Activated CD8-positive, alpha-beta memory T cell treated with anti-CD3 and anti-CD28 coated beads, Interleukin-2, amount 10 ng/mL, durations not matched to agents 7 days and 5 days (primary cell): ENCODE data around the gene DR1. TPM values are rescaled to one million over a fixed set of nuclear protein-coding genes. Genes with fewer than 3 reads are reported as not detected.
"Not testable (repeated sequence)": the region's sequence is repeated elsewhere in the genome, so short reads cannot be mapped to it uniquely, and the experiment has no call there.

Experiments used
- ATAC-seq: fragments of 150-1000 bp; cut with Tn5 transposase; one replicate; pipeline ENCODE4 v1.10.0; 2021; ENCODE audit warnings: moderate library complexity
- CTCF ChIA-PET: fragments of 350-600 bp; sonication (Branson Sonifier 250); formaldehyde crosslinking; loops from one replicate; lab custom pipeline; 2021; ENCODE audit warnings: antibody characterized with exemption; lab: Charles Lee
- DNase-seq: peaks from one replicate; pipeline ENCODE4 v3.0.0-alpha.2; 2020
- H3K27ac Mint-ChIP-seq: one replicate; pipeline ENCODE4 v1.8.0; 2021; ENCODE audit warnings: mild to moderate bottlenecking, mixed read lengths
- H3K27me3 Mint-ChIP-seq: one replicate; pipeline ENCODE4 v1.8.0; 2021; ENCODE audit warnings: mixed read lengths
- H3K36me3 Mint-ChIP-seq: one replicate; pipeline ENCODE4 v1.8.0; 2021; ENCODE audit warnings: mild to moderate bottlenecking, mixed read lengths
- H3K4me1 Mint-ChIP-seq: one replicate; pipeline ENCODE4 v1.8.0; 2021; ENCODE audit warnings: mixed read lengths
- H3K4me3 Mint-ChIP-seq: one replicate; pipeline ENCODE4 v1.8.0; 2021; ENCODE audit warnings: mild to moderate bottlenecking, moderate library complexity, mixed read lengths
- H3K9me3 Mint-ChIP-seq: one replicate; pipeline ENCODE4 v1.8.0; 2022; ENCODE audit warnings: low read depth, mixed read lengths
- total RNA-seq, 2 experiments: library from RNA; stranded (reverse); gene quantifications; one replicate each; pipeline ENCODE4 v1.2.3, GENCODE V29; 2021

Gene DR1
- total RNA-seq, 2 experiments from 2014 or later, result 87.5 to 106 TPM

GRCh38 chr1:93346421-93346993 lies 800 bp downstream of the DR1 start:
- peak; percentile 63 for DNase-seq
- Mint-ChIP-seq H3K36me3 (peaks cover 32% of the 10 kb centered on the region), H3K27me3 (no peaks in the 10 kb centered on the region), H3K4me3 (peak overlapping the region; percentile 89), H3K4me1 (peaks cover 26% of the 10 kb centered on the region), H3K27ac (peak overlapping the region; percentile 98), H3K9me3 (no peaks in the 10 kb centered on the region)
- CTCF ChIA-PET, result interaction anchor here (0.6 to 3.2 kb wide), 6 partner anchors 18 to 499 kb away, joined by 3 to 21 read pairs (median 4); no protein-coding TSS in a partner anchor
- peak; percentile 51 for ATAC-seq

DNA sequence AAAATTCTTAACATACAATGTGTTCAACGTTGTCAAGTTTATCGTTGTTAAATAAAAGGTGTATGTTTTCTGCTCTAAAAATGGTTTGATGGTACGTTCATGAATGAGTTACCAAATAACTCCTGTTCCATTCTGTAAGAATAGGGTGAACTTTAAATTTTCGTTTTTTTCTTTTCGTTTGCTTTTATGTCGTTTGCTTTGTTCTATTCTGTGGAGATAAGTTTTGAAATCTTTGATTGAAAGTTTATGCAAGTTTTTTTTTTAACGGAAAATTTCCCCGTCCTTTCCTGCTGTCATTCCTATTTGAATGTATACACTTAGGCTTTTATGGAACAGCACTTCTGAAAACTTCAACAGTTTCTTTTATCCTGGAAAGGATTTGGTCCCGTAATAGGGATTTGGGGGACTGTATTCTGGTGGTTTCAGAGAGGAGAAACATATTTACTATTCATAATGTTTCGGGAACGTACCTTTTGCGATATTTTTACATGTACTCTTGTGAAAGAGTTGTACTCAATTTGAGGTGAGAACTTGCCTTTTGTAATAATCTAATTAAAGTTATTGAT lies 1.7 kb downstream of the DR1 start:
- DNase-seq (no peak), ATAC-seq (no peak)
- Mint-ChIP-seq H3K4me1 (peaks cover 32% of the 10 kb centered on the region), H3K27ac (peak overlapping the region; percentile 98), H3K36me3 (peaks cover 35% of the 10 kb centered on the region), H3K9me3 (no peaks in the 10 kb centered on the region), H3K4me3 (peak overlapping the region; percentile 89), H3K27me3 (no peaks in the 10 kb centered on the region)
- CTCF ChIA-PET, result interaction anchor here (2.0 to 3.2 kb wide), 2 partner anchors 43 kb away, joined by 7 to 21 read pairs; no protein-coding TSS in a partner anchor

GRCh38 chr1:93348104-93348728 lies 2.5 kb downstream of the DR1 start:
- CTCF ChIA-PET, result interaction anchor here (2.0 kb wide), 1 partner anchor 44 kb away, joined by 7 read pairs; no protein-coding TSS in a partner anchor
- H3K4me3 Mint-ChIP-seq, result peak overlapping the region; percentile 89
- peak overlapping the region; percentile 55 for H3K27ac Mint-ChIP-seq
- DNase-seq (no peak), ATAC-seq (no peak)
- no peaks in the 10 kb centered on the region for H3K9me3 Mint-ChIP-seq
- H3K36me3 Mint-ChIP-seq, result peaks cover 39% of the 10 kb centered on the region
- peaks cover 40% of the 10 kb centered on the region for H3K4me1 Mint-ChIP-seq
- no peaks in the 10 kb centered on the region for H3K27me3 Mint-ChIP-seq

DNA sequence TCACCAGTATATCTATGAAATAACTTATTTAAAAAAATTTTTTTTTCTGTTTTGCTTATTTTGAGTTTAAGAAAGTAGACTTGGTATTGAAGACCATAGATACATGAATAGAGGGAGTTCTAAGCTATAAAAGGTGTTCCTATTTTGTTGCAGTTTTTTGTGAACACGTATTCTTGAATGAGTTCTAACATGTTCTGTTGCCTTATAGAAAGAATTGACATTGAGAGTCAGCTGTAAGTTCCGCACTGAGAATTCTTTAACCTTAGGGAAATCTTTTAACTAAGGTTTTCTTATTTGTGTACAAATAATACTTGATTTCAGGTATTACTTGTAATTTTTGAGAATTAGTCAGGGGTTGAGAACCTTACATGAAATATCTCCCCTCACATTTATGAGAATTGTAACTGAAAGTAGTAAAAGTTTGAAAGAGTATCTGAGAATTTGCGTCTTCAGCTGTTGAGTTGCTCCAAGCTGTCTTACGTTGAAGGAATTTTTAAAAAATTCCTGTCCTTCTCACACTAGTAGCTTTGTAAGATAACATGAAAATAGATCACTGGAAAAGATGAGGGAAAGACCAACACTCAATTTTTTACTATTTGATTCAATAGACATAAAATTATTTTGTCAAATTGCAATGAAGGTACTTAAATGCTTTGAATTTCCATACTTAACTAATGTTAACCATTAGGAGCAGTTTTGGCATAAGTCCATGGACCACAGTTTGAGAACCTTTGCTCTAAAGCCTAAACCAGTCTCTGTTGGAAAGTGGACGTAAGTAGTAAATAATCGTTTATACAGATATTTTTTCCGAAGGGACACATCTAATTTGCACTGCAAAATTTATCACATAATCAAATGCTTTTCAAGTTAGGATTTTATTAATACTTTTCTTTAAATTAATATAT lies 3.8 kb downstream of the DR1 start:
- DNase-seq (no peak), ATAC-seq (no peak)
- Mint-ChIP-seq H3K27me3 (no peaks in the 10 kb centered on the region), H3K36me3 (peaks cover 44% of the 10 kb centered on the region), H3K9me3 (no peaks in the 10 kb centered on the region), H3K4me3 (peak overlapping the region; percentile 89), H3K27ac (peak overlapping the region; percentile 30), H3K4me1 (peaks cover 46% of the 10 kb centered on the region)
- CTCF ChIA-PET, result interaction anchor here (2.0 kb wide), 1 partner anchor 45 kb away, joined by 7 read pairs; no protein-coding TSS in a partner anchor

DNA sequence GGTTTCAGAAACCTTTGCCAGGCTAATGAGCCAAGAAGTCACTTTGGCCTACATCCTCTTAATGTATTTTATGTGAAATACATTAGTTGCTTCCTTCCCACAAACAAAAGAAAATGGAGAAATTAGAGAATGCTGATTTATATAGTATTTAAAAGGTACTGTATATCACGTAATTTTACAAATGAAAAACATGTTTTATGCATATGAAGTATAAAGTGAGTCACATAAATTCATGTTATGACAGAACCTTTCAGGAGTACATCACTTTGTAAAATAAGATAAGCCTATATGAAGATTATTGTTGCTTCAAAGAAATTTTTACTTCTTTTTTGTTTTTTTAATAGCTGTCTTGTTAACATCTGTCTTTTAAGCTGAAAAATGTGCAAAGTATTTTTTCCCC lies 4.6 kb downstream of the DR1 start:
- ATAC-seq (no peak), DNase-seq (no peak)
- H3K4me1 Mint-ChIP-seq, result peaks cover 47% of the 10 kb centered on the region
- CTCF ChIA-PET, result interaction anchor here (2.1 kb wide), 1 partner anchor 46 kb away, joined by 6 read pairs; no protein-coding TSS in a partner anchor
- H3K36me3 Mint-ChIP-seq, result peaks cover 47% of the 10 kb centered on the region
- H3K27ac Mint-ChIP-seq, result peak overlapping the region; percentile 47
- no peaks in the 10 kb centered on the region for H3K9me3 Mint-ChIP-seq
- H3K27me3 Mint-ChIP-seq, result no peaks in the 10 kb centered on the region
- H3K4me3 Mint-ChIP-seq, result peak overlapping the region; percentile 89

GRCh38 chr1:93350875-93351274 lies 5.2 kb downstream of the DR1 start:
- peaks cover 53% of the 10 kb centered on the region for H3K36me3 Mint-ChIP-seq
- DNase-seq, result no peak
- ATAC-seq, result no peak
- peaks cover 50% of the 10 kb centered on the region for H3K4me1 Mint-ChIP-seq
- no peak overlapping the region for H3K27ac Mint-ChIP-seq
- H3K4me3 Mint-ChIP-seq, result peak overlapping the region; percentile 89
- CTCF ChIA-PET, result interaction anchor here (0.6 to 2.1 kb wide), 2 partner anchors 46 to 74 kb away, joined by 3 to 6 read pairs; no protein-coding TSS in a partner anchor
- H3K9me3 Mint-ChIP-seq, result no peaks in the 10 kb centered on the region
- no peaks in the 10 kb centered on the region for H3K27me3 Mint-ChIP-seq

GRCh38 chr1:93351346-93351745 lies 5.6 kb downstream of the DR1 start:
- H3K36me3 Mint-ChIP-seq, result peaks cover 57% of the 10 kb centered on the region
- not testable (repeated sequence) for ATAC-seq, H3K4me3 Mint-ChIP-seq, H3K27me3 Mint-ChIP-seq, H3K27ac Mint-ChIP-seq, DNase-seq, H3K9me3 Mint-ChIP-seq
- CTCF ChIA-PET, result interaction anchor here (0.6 to 2.1 kb wide), 2 partner anchors 47 to 73 kb away, joined by 3 to 6 read pairs; no protein-coding TSS in a partner anchor
- peaks cover 51% of the 10 kb centered on the region for H3K4me1 Mint-ChIP-seq

DNA sequence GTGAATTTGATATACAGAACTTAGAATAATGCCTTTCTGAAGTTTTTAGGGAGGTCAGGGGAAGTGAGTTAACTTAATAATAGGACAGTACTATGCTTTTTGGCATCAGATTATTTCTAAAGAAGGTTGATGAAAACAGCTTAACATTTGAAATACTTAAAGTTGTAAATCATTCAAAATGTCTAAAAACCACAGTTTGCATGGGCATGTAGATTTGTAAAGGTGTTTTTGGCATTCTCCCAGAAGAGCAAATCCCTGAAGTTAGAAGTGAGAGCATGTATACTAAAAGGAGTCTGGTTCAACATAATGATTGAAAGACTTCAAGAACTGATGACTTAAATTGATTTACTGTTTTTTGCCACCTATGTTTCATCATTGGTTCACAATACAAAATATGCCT lies 6.7 kb downstream of the DR1 start:
- ATAC-seq (no peak), DNase-seq (no peak)
- CTCF ChIA-PET, result interaction anchor here (2.1 kb wide), 1 partner anchor 48 kb away, joined by 6 read pairs; no protein-coding TSS in a partner anchor
- Mint-ChIP-seq H3K4me1 (peaks cover 56% of the 10 kb centered on the region), H3K27me3 (no peaks in the 10 kb centered on the region), H3K4me3 (peak overlapping the region; percentile 25), H3K36me3 (peaks cover 58% of the 10 kb centered on the region), H3K9me3 (no peaks in the 10 kb centered on the region), H3K27ac (peak overlapping the region; percentile 32)

GRCh38 chr1:93353286-93353685 lies 7.6 kb downstream of the DR1 start:
- Mint-ChIP-seq H3K9me3 (no peaks in the 10 kb centered on the region), H3K36me3 (peaks cover 59% of the 10 kb centered on the region), H3K27ac (peak overlapping the region; percentile 52), H3K27me3 (no peaks in the 10 kb centered on the region), H3K4me1 (peaks cover 63% of the 10 kb centered on the region), H3K4me3 (no peak overlapping the region)
- ATAC-seq (no peak), DNase-seq (no peak)
- CTCF ChIA-PET, result no interaction called here

- H3K27ac Mint-ChIP-seq, result no peak overlapping the region
- H3K27me3 Mint-ChIP-seq, result no peaks in the 10 kb centered on the region
- CTCF ChIA-PET, result interaction anchor here (1.1 kb wide), 1 partner anchor 9 kb away, joined by 3 read pairs; the partner anchor contains the start of gene DR1
- ATAC-seq (no peak), DNase-seq (no peak)
- H3K9me3 Mint-ChIP-seq, result no peaks in the 10 kb centered on the region
- peaks cover 61% of the 10 kb centered on the region for H3K36me3 Mint-ChIP-seq
- H3K4me3 Mint-ChIP-seq, result no peak overlapping the region
- H3K4me1 Mint-ChIP-seq, result peaks cover 69% of the 10 kb centered on the region
Observed at GRCh38 chr1:93354749-93355148, 9.0 kb downstream of the DR1 start.

DNA sequence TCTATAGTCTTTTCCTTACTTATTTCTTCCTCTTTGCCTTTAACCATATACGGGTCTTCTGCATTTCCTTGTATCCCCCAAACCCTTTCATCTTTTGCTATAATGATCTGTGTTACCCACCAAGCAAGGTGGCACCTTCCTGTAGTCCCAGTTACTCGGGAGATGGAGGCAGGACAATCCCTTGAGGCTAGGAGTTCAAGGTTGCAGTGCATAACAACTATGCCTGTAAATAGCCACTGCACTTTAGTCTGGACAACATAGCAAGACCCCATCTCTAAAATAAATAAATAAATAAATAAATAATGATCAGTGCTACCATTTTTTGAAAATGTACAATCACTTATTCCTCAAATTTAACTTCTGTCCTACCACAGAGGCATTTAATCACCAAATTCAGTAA lies 11.5 kb downstream of the DR1 start:
- H3K9me3 Mint-ChIP-seq, result no peaks in the 10 kb centered on the region
- H3K4me3 Mint-ChIP-seq, result no peak overlapping the region
- ATAC-seq (no peak), DNase-seq (no peak)
- CTCF ChIA-PET, result no interaction called here
- peaks cover 65% of the 10 kb centered on the region for H3K4me1 Mint-ChIP-seq
- peaks cover 65% of the 10 kb centered on the region for H3K36me3 Mint-ChIP-seq
- no peaks in the 10 kb centered on the region for H3K27me3 Mint-ChIP-seq
- no peak overlapping the region for H3K27ac Mint-ChIP-seq

DNA sequence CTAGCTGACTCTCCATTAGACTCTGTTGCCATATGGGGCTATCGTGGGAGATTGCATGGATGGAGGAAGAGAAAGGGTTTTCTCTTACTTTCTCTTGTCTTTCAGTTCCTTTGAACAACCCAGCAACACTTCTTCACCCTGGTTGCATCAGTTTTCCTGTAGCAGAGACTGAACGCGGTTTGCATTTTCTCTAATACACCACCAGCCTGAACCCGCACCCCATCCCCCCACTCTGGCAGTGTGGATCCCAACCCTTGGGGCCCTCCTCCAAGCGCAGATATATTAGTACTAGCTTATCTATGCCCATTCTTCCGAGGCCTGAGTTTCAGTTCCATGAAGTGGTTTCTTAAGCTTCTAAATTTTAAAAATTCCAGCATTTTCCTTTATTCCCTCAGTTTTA lies 12.6 kb downstream of the DR1 start:
- Mint-ChIP-seq H3K27me3 (no peaks in the 10 kb centered on the region), H3K27ac (peak overlapping the region; percentile 41)
- CTCF ChIA-PET, result no interaction called here

More for the DNA sequence above, 12.6 kb downstream of the DR1 start:
- H3K4me1 Mint-ChIP-seq, result peaks cover 54% of the 10 kb centered on the region
- DNase-seq (no peak), ATAC-seq (no peak)
- H3K9me3 Mint-ChIP-seq, result no peaks in the 10 kb centered on the region
- H3K36me3 Mint-ChIP-seq, result peaks cover 65% of the 10 kb centered on the region
- no peak overlapping the region for H3K4me3 Mint-ChIP-seq
